H1 (cell line): ENCODE results near the gene RNU1-4. TPM values are rescaled to one million over a fixed set of nuclear protein-coding genes. Genes with fewer than 3 reads are reported as not detected.

Experiments used
- CTCF ChIA-PET: fragments of 300-600 bp; sonication (Branson Sonifier 250); formaldehyde crosslinking; loops from one replicate; lab custom pipeline; 2021; ENCODE audit not compliant: partially characterized antibody; lab: Charles Lee
- POLR2A ChIA-PET: fragments of 300-600 bp; sonication (Branson Sonifier 250); formaldehyde crosslinking; loops from one replicate; lab custom pipeline; 2021; ENCODE audit warnings: inconsistent platforms; ENCODE audit not compliant: partially characterized antibody; lab: Charles Lee
- DNase-seq, 2 experiments: peaks; one replicate each; pipeline versions ENCODE4 v3.0.0 to v3.0.0-alpha.2; 2010 to 2022; ENCODE audit warnings: low spot score in 2 of 2, low read depth in 1 of 2, mixed read lengths in 1 of 2
- FAIRE-seq: peaks from 2 replicates; lab custom pipeline; 2011; peaks lifted over from hg19 to GRCh38; lab: Jason Lieb, UNC
- H2AFZ ChIP-seq: 2 replicates; pipeline ENCODE4 v1.8.1; 2012; ENCODE audit warnings: low read length, inconsistent platforms
- H2AK5ac ChIP-seq: 2 replicates; pipeline ENCODE4 v1.6.1; 2013; ENCODE audit warnings: low read depth, low read length
- H2BK120ac ChIP-seq: replicated peaks from 2 replicates; pipeline ENCODE3; 2013; ENCODE audit warnings: low read depth, low read length, inconsistent platforms
- H2BK12ac ChIP-seq: 2 replicates; pipeline ENCODE4 v1.6.1; 2013; ENCODE audit warnings: low read depth, low read length
- H2BK15ac ChIP-seq: 2 replicates; pipeline ENCODE4 v1.6.1; 2013; ENCODE audit warnings: low read length
- H2BK20ac ChIP-seq: 2 replicates; pipeline ENCODE4 v1.6.1; 2013; ENCODE audit warnings: low read length
- H2BK5ac ChIP-seq: 2 replicates; pipeline ENCODE4 v1.6.1; 2013; ENCODE audit warnings: low read depth, low read length
- H3K14ac ChIP-seq: 2 replicates; pipeline ENCODE4 v1.6.1; 2013; ENCODE audit warnings: inconsistent platforms; ENCODE audit not compliant: insufficient read length
- H3K18ac ChIP-seq: 2 replicates; pipeline ENCODE4 v1.6.1; 2013; ENCODE audit warnings: low read length; ENCODE audit errors: extremely low read depth
- H3K23ac ChIP-seq: 2 replicates; pipeline ENCODE4 v1.6.1; 2013; ENCODE audit warnings: inconsistent platforms; ENCODE audit not compliant: insufficient read length
- H3K23me2 ChIP-seq: 2 replicates; pipeline ENCODE4 v1.6.1; 2013; ENCODE audit warnings: low read depth, low read length
- H3K27ac ChIP-seq: 2 replicates; pipeline ENCODE4 v1.6.1; 2011; ENCODE audit warnings: low read depth, low read length, inconsistent platforms
- H3K27me3 ChIP-seq, 4 experiments: replicated peaks in 1 of 4; 1 replicate in 1 of 4; 2 replicates in 3 of 4; pipeline versions ENCODE4 v1.6.1 to v1.8.1; 2011 to 2013; ENCODE audit warnings: low read length in 3 of 4, mild to moderate bottlenecking in 3 of 4, inconsistent platforms in 2 of 4, mixed read lengths in 2 of 4, moderate library complexity in 1 of 4; ENCODE audit not compliant: control insufficient read depth in 3 of 4, insufficient read depth in 3 of 4; ENCODE audit errors: extremely low read depth in 1 of 4
- H3K36me3 ChIP-seq, 4 experiments: 2 replicates each; pipeline versions ENCODE4 v1.6.1 to v1.8.1; 2011 to 2013; ENCODE audit warnings: mild to moderate bottlenecking in 4 of 4, low read length in 3 of 4, moderate library complexity in 2 of 4, control low read depth in 1 of 4, inconsistent platforms in 1 of 4; ENCODE audit not compliant: insufficient read depth in 4 of 4, control insufficient read depth in 2 of 4
- H3K4ac ChIP-seq: replicated peaks from 2 replicates; pipeline ENCODE3; 2013; ENCODE audit warnings: low read length, low read depth, mixed read lengths, inconsistent platforms; ENCODE audit not compliant: insufficient read length
- H3K4me1 ChIP-seq, 4 experiments: replicated peaks in 1 of 4; 1 replicate in 1 of 4; 2 replicates in 3 of 4; pipeline versions ENCODE4 v1.6.1 to v1.8.1; 2011 to 2013; ENCODE audit warnings: low read length in 3 of 4, inconsistent platforms in 2 of 4, mixed read lengths in 1 of 4; ENCODE audit not compliant: insufficient read depth in 4 of 4, control insufficient read depth in 3 of 4
- H3K4me2 ChIP-seq, 2 experiments: 2 replicates each; pipeline versions ENCODE4 v1.6.1 to v1.8.1; 2011 to 2013; ENCODE audit warnings: low read depth in 2 of 2, low read length in 2 of 2, control low read depth in 1 of 2, inconsistent platforms in 1 of 2, mild to moderate bottlenecking in 1 of 2; ENCODE audit not compliant: insufficient read depth in 1 of 2
- H3K4me3 ChIP-seq, 4 experiments: fragments of 200-600, 300-600 bp in 1 of 4; sonication (generic), shearing (Covaris generic), sonication (Bioruptor Twin) in 1 of 4; 2 replicates each; pipeline versions ENCODE4 v1.5.1 to v1.8.1; 2011 to 2016; ENCODE audit warnings: low read length in 4 of 4, low read depth in 3 of 4, control low read depth in 2 of 4, inconsistent platforms in 2 of 4, mild to moderate bottlenecking in 2 of 4, mixed read lengths in 1 of 4, moderate library complexity in 1 of 4; ENCODE audit not compliant: insufficient read depth in 2 of 4; ENCODE audit errors: extremely low read depth in 1 of 4
- H3K56ac ChIP-seq: replicated peaks from 2 replicates; pipeline ENCODE3; 2013; ENCODE audit warnings: low read depth, mild to moderate bottlenecking, mixed read lengths, low read length, inconsistent platforms; ENCODE audit not compliant: insufficient read length
- H3K79me1 ChIP-seq: 2 replicates; pipeline ENCODE4 v1.6.1; 2013; ENCODE audit warnings: low read depth, low read length, control low read depth
- H3K79me2 ChIP-seq, 2 experiments: 2 replicates each; pipeline versions ENCODE4 v1.6.1 to v1.8.1; 2012 to 2013; ENCODE audit warnings: low read length in 2 of 2, mild to moderate bottlenecking in 2 of 2, inconsistent platforms in 1 of 2; ENCODE audit not compliant: insufficient read depth in 2 of 2, control insufficient read depth in 1 of 2
- H3K9ac ChIP-seq, 4 experiments: replicated peaks in 1 of 4; 1 replicate in 1 of 4; 2 replicates in 3 of 4; pipeline versions ENCODE4 v1.6.1 to v1.8.1; 2011 to 2013; ENCODE audit warnings: low read depth in 3 of 4, low read length in 3 of 4, control low read depth in 2 of 4, mild to moderate bottlenecking in 2 of 4, moderate library complexity in 2 of 4, inconsistent platforms in 1 of 4; ENCODE audit errors: extremely low read depth in 1 of 4
- H3K9me3 ChIP-seq, 2 experiments: 2 replicates each; pipeline versions ENCODE4 v1.6.1 to v1.8.1; 2012 to 2013; ENCODE audit warnings: mild to moderate bottlenecking in 2 of 2, moderate library complexity in 2 of 2, control low read depth in 1 of 2, inconsistent platforms in 1 of 2, low read depth in 1 of 2, low read length in 1 of 2, mixed read lengths in 1 of 2; ENCODE audit not compliant: insufficient read depth in 2 of 2
- H4K20me1 ChIP-seq, 2 experiments: replicated peaks in 1 of 2; 2 replicates each; pipeline versions ENCODE3 to v1.8.1; 2011 to 2013; ENCODE audit warnings: inconsistent platforms in 2 of 2, low read length in 2 of 2, mild to moderate bottlenecking in 1 of 2; ENCODE audit not compliant: insufficient read depth in 2 of 2, control insufficient read depth in 1 of 2
- H4K5ac ChIP-seq: 2 replicates; pipeline ENCODE4 v1.6.1; 2013; ENCODE audit warnings: low read length, low read depth, mixed read lengths, inconsistent platforms; ENCODE audit not compliant: insufficient read length
- H4K8ac ChIP-seq: 2 replicates; pipeline ENCODE4 v1.8.0; 2013; ENCODE audit warnings: mild to moderate bottlenecking, moderate library complexity, low read length, inconsistent platforms; ENCODE audit not compliant: insufficient read depth; ENCODE audit errors: extremely low read depth
- H4K91ac ChIP-seq: replicated peaks from 2 replicates; pipeline ENCODE3; 2013; ENCODE audit warnings: low read length, mixed read lengths, inconsistent platforms; ENCODE audit not compliant: insufficient read length
- EP300 ChIP-seq, 2 experiments: IDR thresholded peaks; 1 replicate in 1 of 2; 2 replicates in 1 of 2; pipeline ENCODE4 v1.6.1; 2011 to 2012; ENCODE audit warnings: low read depth in 2 of 2, low read length in 2 of 2, mild to moderate bottlenecking in 2 of 2, borderline replicate concordance in 1 of 2, inconsistent platforms in 1 of 2, moderate library complexity in 1 of 2
- RAD21 ChIP-seq, 2 experiments: IDR thresholded peaks in 1 of 2; conservative IDR thresholded peaks in 1 of 2; 2 replicates each; pipeline ENCODE4 v1.6.1; 2011; ENCODE audit warnings: low read depth in 2 of 2, low read length in 2 of 2, improper control_type of control experiment in 1 of 2, inconsistent platforms in 1 of 2, mild to moderate bottlenecking in 1 of 2, moderate library complexity in 1 of 2
- RNF2 ChIP-seq: fragments of 200-900, 300-1000 bp; sonication (generic); IDR thresholded peaks from 2 replicates; pipeline ENCODE4 v1.7.1; 2016; ENCODE audit warnings: borderline replicate concordance, low read depth, mild to moderate bottlenecking, antibody characterized with exemption, low read length; ENCODE audit not compliant: poor library complexity, severe bottlenecking; ENCODE audit errors: missing control alignments
- TAF1 ChIP-seq: IDR thresholded peaks from 2 replicates; pipeline ENCODE4 v1.6.1; 2011; ENCODE audit warnings: mild to moderate bottlenecking, low read depth, low read length
- WGBS, 2 experiments: shearing (Covaris generic) in 1 of 2; methylation state at CpG; one replicate each; pipeline versions ENCODE4 v1.1.6 to v1.1.7; 2013 to 2015; ENCODE audit warnings: low lambda C conversion rate in 2 of 2, mixed read lengths in 2 of 2, inconsistent platforms in 1 of 2, low coverage in 1 of 2, missing lambda C conversion rate in 1 of 2; ENCODE audit not compliant: insufficient replicate concordance in 2 of 2, insufficient coverage in 1 of 2, insufficient read length in 1 of 2; ENCODE audit errors: extremely low coverage in 1 of 2, missing lambda C conversion rate in 1 of 2; 5-methylcytosine and 5-hydroxymethylcytosine counted together
- polyA plus RNA-seq, 7 experiments: library from polyadenylated mRNA; depleted of rRNA in 3 of 7; stranded (reverse) in 5 of 7; unstranded in 2 of 7; fragments of >200 nt in 5 of 7; fragments of 200-250 nt in 2 of 7; gene quantifications; 1 replicate in 5 of 7; 2 replicates in 1 of 7; 4 replicates in 1 of 7; pipeline versions ENCODE4 v1.2.1 to v1.2.3, GENCODE V29; 2011 to 2013; ENCODE audit warnings: missing spikeins in 2 of 7, mixed read lengths in 2 of 7
- total RNA-seq: library from RNA; stranded (reverse); fragmentation: NEBNext Ultra II Directional; extraction: Animal tissue kit (Norgen Biotek cat#: 25700); gene quantifications from 2 replicates; pipeline ENCODE4 v1.2.1, GENCODE V29; 2021

Gene RNU1-4
- total and polyA plus RNA-seq, 2 of the 8 experiments (the other 6 are each of a cell fraction or from before 2014, with no cell fraction given) = 145 to 1,303 TPM

GRCh38 chr1:16719571-16720350 lies 20.6 kb upstream of the RNU1-4 start:
- Histone ChIP-seq H3K79me1 (no peaks in the 10 kb centered on the region), H2BK5ac (peak overlapping the region; percentile 7; the same call in 1 of the 2 replicates), H2BK12ac (peak overlapping the region; percentile 30; the same call in 1 of the 2 replicates), H2BK120ac (no peak overlapping the region), H3K27ac (no peak overlapping the region), H3K4me2 (no peak overlapping the region), H3K4ac (no peak overlapping the region), H3K4me1 (peaks cover 0 to 6% (median 6%) of the 10 kb centered on the region in 4 experiments; a peak in 5 of 7 replicates), H3K14ac (no peak overlapping the region), H2BK20ac (peak overlapping the region; percentile 17; the same call in 1 of the 2 replicates), H3K27me3 (no peaks in the 10 kb centered on the region; a peak in 1 of 7 replicates), H3K18ac (no peak overlapping the region), H2AFZ (no peak overlapping the region), H3K79me2 (no peaks in the 10 kb centered on the region), H4K8ac (no peak overlapping the region; the same call in none of the 2 replicates), H3K23ac (no peak overlapping the region), H2AK5ac (no peak overlapping the region), H4K5ac (no peak overlapping the region), H4K20me1 (no peaks in the 10 kb centered on the region), H3K56ac (no peak overlapping the region), H3K9me3 (no peaks in the 10 kb centered on the region), H3K36me3 (no peaks in the 10 kb centered on the region), H2BK15ac (0 out of 2 replicates have a peak overlapping the region, but pooled peaks have one; percentile 49), H3K4me3 (no peak overlapping the region), H3K23me2 (no peaks in the 10 kb centered on the region), H4K91ac (no peak overlapping the region), H3K9ac (no peak overlapping the region)
- WGBS, 2 experiments = 85% methylated on average over 16 of the region's 16 CpGs; no CpG with 5 or more reads in 1 of the 2 experiments
- FAIRE-seq = no peak
- ChIA-PET POLR2A (no interaction called here), CTCF (interaction anchor here (1.5 to 29.9 kb wide), 4 partner anchors 21 to 97 kb away, joined by 3 to 723 read pairs (median 11); no protein-coding TSS in a partner anchor)
- TF ChIP-seq TAF1 = 0 out of 2 replicates have a peak, but pooled peaks have one; percentile 15
- no peak for TF ChIP-seq RNF2
- no peak for TF ChIP-seq EP300 (IDR thresholded peaks at IDR 0.05; ENCODE audit: borderline replicate concordance in 1 of 2, low read depth in 2 of 2, low read length in 2 of 2)
- 0 out of 4 replicates have a peak, but pooled peaks have one; percentile 2 to 16 for TF ChIP-seq RAD21 (IDR thresholded peaks at IDR 0.05 in 1 of 2, conservative IDR thresholded peaks at IDR 0.05 in 1 of 2; ENCODE audit: low read depth in 2 of 2, low read length in 2 of 2)
- peak in 1 of 2 experiments; percentile 58 for DNase-seq
